ENCODE data around the gene SLC16A7.

GRCh38 chr12:59723520-59723919, 127.7 kb downstream of the SLC16A7 start:
- TF ChIP-seq CTCF (IDR thresholded peaks at IDR 0.05 in 2 of 3, conservative IDR thresholded peaks at IDR 0.05 in 1 of 3; ENCODE audit: control insufficient read depth in 2 of 3, extremely low read depth in 1 of 3, insufficient read depth in 1 of 3, low read depth in 3 of 3, low read length in 3 of 3) (no peak), MXI1 (IDR thresholded peaks at IDR 0.05; ENCODE audit: low read depth, low read length) (no peak), ZNF384 (IDR thresholded peaks at IDR 0.05; ENCODE audit: borderline replicate concordance, low read depth, low read length) (no peak), POU2F2 (IDR thresholded peaks at IDR 0.05; ENCODE audit: borderline replicate concordance, low read depth, low read length) (no peak)
